Measurements from ENCODE around the gene DHRS13.
"Not testable (repeated sequence)": the region's sequence is repeated elsewhere in the genome, so short reads cannot be mapped to it uniquely, and the experiment has no call there.

Gene DHRS13

DNA sequence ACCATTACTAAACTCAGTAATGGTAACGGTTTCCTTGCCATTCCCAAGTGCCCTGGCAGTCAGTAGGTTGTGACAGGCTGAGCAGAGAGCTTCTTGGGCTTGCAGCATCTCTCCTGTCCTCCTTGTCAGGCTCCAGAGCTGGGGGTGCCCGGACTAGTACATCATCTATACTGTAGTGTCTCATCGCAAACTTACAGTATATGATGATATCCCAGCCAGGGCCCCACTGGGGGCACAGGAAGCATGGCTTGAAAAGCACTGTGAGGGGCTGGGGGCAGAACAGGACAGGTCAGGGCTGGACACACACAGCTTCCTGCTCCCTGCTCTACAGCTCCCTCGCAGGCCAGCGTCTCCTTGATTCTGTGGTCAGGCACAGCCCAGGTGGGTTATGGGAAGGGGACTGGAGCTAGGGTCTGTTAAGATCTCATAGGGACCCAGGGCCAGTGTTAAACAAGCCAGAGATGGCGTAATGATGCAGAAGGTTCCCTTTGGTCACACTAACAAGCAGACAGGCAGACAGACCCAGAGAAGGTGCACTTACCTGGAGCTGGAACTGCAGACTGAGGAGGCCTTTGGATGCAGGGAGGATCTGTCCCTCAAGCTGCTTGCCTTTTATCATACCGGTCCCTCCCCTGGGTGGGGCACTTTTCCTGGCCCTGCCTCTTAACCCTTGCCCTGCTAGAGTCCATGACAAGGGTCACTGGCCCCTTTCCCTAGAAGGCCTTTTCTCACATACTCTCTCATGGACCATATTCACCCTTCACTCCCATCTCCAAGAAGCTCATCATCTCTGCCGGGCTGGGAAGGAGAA, 41.3 kb downstream of the DHRS13 start:
- no peaks in the 10 kb centered on the region for H3K27me3 ChIP-seq (ENCODE audit: control insufficient read depth, insufficient read depth, low read length)
- no peak overlapping the region for H3K4me2 ChIP-seq (ENCODE audit: low read length)
- H3K9me3 ChIP-seq (replicated peaks; ENCODE audit: low read length), result no peaks in the 10 kb centered on the region
- H3K4me3 ChIP-seq (ENCODE audit: low read length), result no peak overlapping the region
- peaks cover 9% of the 10 kb centered on the region for H3K4me1 ChIP-seq (ENCODE audit: control insufficient read depth, insufficient read depth, low read length)
- no peak overlapping the region for H3K9ac ChIP-seq (ENCODE audit: low read depth, low read length)
- H3K36me3 ChIP-seq (ENCODE audit: insufficient read depth, low read length), result peaks cover 24% of the 10 kb centered on the region

DNA sequence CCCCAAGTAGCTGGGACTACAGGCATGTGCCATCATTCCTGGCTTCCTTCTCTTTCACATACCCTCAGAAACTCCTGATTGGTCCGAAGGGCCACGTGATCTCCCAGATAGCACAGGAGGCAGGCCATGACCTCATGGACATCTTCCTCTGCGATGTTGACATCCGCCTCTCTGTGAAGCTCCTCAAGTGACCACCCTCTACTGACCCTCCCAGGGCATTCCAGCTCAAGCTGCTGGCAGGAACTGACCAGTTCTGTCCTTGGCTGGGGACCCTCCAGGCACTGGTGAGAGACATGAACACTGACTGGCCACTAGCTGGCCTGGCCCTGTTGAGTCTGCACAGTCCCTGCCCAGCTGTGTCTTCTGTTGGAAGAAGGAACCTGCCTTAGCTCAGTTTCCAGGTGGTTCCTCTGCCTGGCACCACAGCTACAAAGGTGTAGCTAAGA, 42.5 kb downstream of the DHRS13 start:
- Histone ChIP-seq H3K4me1 (ENCODE audit: control insufficient read depth, insufficient read depth, low read length) (peaks cover 5% of the 10 kb centered on the region), H3K4me3 (ENCODE audit: low read length) (no peak overlapping the region), H3K4me2 (ENCODE audit: low read length) (no peak overlapping the region), H3K9ac (ENCODE audit: low read depth, low read length) (no peak overlapping the region), H3K9me3 (replicated peaks; ENCODE audit: low read length) (no peaks in the 10 kb centered on the region), H3K36me3 (ENCODE audit: insufficient read depth, low read length) (peaks cover 24% of the 10 kb centered on the region), H3K27me3 (ENCODE audit: control insufficient read depth, insufficient read depth, low read length) (no peaks in the 10 kb centered on the region)

DNA sequence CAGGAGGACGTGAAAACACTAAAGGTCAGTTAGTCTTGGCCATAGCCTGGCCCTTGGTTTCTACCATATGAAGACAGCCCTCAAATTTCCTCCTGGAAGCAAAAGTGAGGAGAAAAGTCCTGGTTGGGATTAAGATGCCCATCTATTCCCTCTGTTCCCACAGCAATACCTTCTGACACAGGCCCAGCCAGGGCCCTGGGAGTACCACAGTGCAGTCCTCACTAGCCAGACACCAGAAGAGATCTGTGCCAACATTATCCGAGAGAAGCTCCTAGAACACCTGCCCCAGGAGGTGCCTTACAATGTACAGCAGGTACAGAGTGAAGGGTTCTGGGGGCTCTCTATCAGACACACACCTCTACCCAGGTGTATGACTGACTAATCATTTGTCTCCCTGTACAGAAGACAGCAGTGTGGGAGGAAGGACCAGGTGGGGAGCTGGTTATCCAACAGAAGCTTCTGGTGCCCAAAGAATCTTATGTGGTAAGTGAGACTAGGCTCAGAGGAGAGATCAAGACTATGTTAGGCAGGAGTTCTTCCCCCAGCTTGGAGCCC, 44.0 kb downstream of the DHRS13 start:
- Histone ChIP-seq H3K36me3 (ENCODE audit: insufficient read depth, low read length) (peaks cover 24% of the 10 kb centered on the region), H3K27me3 (ENCODE audit: control insufficient read depth, insufficient read depth, low read length) (no peaks in the 10 kb centered on the region), H3K9me3 (replicated peaks; ENCODE audit: low read length) (no peaks in the 10 kb centered on the region), H3K4me3 (ENCODE audit: low read length) (no peak overlapping the region), H3K4me1 (ENCODE audit: control insufficient read depth, insufficient read depth, low read length) (peaks cover 9% of the 10 kb centered on the region), H3K9ac (ENCODE audit: low read depth, low read length) (no peak overlapping the region), H3K4me2 (ENCODE audit: low read length) (no peak overlapping the region)

DNA sequence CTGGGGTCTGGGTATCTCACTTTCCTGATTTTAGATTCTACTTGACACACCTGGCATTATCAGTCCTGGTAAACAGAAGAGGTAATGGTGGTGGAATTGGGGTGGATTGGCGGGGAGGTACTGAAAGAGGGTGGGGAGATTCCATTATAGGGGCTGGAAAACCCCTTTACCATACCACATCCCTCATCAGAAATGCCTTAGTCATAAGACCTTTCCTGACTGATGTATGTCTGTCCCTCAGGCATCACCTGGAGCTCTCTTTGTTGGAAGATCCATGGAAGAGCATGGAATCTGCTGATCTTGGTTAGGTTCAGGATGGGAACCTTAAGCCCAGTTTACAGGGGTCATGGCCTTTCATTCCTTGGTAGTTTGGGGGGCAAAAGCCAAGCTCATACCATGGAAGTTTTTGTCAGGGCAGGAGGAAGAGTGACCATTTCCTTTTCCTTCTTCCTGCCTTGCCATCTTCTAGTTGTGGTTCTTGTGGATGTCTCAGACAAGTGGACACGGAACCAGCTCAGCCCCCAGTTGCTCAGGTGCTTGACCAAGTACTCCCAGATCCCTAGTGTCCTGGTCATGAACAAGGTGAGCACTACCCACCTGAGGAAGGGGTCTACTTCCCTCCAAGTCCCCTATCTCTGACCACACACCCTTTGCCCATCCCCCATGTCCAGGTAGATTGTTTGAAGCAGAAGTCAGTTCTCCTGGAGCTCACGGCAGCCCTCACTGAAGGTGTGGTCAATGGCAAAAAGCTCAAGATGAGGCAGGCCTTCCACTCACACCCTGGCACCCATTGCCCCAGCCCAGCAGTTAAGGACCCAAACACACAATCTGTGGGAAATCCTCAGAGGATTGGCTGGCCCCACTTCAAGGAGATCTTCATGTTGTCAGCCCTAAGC, 44.7 kb downstream of the DHRS13 start:
- peaks cover 9% of the 10 kb centered on the region for H3K4me1 ChIP-seq (ENCODE audit: control insufficient read depth, insufficient read depth, low read length)
- no peaks in the 10 kb centered on the region for H3K9me3 ChIP-seq (replicated peaks; ENCODE audit: low read length)
- peaks cover 24% of the 10 kb centered on the region for H3K36me3 ChIP-seq (ENCODE audit: insufficient read depth, low read length)
- H3K27me3 ChIP-seq (ENCODE audit: control insufficient read depth, insufficient read depth, low read length), result no peaks in the 10 kb centered on the region
- H3K4me2 ChIP-seq (ENCODE audit: low read length), result no peak overlapping the region
- H3K4me3 ChIP-seq (ENCODE audit: low read length), result no peak overlapping the region
- no peak overlapping the region for H3K9ac ChIP-seq (ENCODE audit: low read depth, low read length)

DNA sequence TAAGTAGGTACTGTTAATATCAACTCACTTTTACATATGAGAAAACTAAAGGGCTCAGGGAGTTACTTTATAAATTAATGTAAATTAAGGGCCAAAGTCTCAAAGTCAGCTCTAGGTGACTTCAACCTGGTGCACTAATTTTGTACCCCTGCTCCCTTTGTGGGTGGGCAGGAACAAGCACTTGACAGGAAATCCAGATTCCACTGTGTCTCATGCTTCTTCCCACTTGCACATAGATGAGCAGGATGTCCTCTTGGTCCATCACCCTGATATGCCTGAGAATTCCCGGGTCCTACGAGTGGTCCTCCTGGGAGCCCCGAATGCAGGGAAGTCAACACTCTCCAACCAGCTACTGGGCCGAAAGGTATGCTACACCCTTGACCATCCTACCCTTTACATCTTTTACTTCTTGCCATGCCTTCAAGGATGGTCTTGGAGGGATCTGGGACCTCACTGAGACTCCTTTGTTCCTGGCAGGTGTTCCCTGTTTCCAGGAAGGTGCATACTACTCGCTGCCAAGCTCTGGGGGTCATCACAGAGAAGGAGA, 46.8 kb downstream of the DHRS13 start:
- no peaks in the 10 kb centered on the region for H3K27me3 ChIP-seq (ENCODE audit: control insufficient read depth, insufficient read depth, low read length)
- H3K9me3 ChIP-seq (replicated peaks; ENCODE audit: low read length), result no peaks in the 10 kb centered on the region
- peaks cover 24% of the 10 kb centered on the region for H3K36me3 ChIP-seq (ENCODE audit: insufficient read depth, low read length)
- no peak overlapping the region for H3K4me3 ChIP-seq (ENCODE audit: low read length)
- peak overlapping the region; percentile 84 for H3K4me2 ChIP-seq (ENCODE audit: low read length)
- peaks cover 9% of the 10 kb centered on the region for H3K4me1 ChIP-seq (ENCODE audit: control insufficient read depth, insufficient read depth, low read length)
- H3K9ac ChIP-seq (ENCODE audit: low read depth, low read length), result peak overlapping the region; percentile 87

DNA sequence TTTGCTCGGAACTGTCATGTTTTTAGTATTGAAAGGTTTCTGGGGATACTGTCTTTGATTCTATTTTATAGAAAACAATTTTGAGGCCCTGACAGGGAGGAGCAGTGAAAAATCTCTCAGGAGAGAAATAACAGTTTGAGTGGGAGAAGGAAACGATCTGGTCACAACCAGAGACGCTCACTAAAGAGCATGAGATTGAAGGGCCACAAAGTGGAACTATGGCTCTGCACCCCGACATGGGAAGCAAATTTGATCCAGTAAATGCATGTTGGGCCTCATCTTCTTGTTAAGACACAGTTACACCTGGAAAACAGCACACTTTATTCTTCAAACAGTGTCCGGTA, 47.6 kb downstream of the DHRS13 start:
- Histone ChIP-seq H3K36me3 (ENCODE audit: insufficient read depth, low read length) (peaks cover 19% of the 10 kb centered on the region), H3K4me1 (ENCODE audit: control insufficient read depth, insufficient read depth, low read length) (peaks cover 9% of the 10 kb centered on the region), H3K27me3 (ENCODE audit: control insufficient read depth, insufficient read depth, low read length) (no peaks in the 10 kb centered on the region), H3K9ac (ENCODE audit: low read depth, low read length) (peak overlapping the region; percentile 87), H3K4me3 (ENCODE audit: low read length) (peak overlapping the region; percentile 83), H3K4me2 (ENCODE audit: low read length) (peak overlapping the region; percentile 84), H3K9me3 (replicated peaks; ENCODE audit: low read length) (no peaks in the 10 kb centered on the region)

DNA sequence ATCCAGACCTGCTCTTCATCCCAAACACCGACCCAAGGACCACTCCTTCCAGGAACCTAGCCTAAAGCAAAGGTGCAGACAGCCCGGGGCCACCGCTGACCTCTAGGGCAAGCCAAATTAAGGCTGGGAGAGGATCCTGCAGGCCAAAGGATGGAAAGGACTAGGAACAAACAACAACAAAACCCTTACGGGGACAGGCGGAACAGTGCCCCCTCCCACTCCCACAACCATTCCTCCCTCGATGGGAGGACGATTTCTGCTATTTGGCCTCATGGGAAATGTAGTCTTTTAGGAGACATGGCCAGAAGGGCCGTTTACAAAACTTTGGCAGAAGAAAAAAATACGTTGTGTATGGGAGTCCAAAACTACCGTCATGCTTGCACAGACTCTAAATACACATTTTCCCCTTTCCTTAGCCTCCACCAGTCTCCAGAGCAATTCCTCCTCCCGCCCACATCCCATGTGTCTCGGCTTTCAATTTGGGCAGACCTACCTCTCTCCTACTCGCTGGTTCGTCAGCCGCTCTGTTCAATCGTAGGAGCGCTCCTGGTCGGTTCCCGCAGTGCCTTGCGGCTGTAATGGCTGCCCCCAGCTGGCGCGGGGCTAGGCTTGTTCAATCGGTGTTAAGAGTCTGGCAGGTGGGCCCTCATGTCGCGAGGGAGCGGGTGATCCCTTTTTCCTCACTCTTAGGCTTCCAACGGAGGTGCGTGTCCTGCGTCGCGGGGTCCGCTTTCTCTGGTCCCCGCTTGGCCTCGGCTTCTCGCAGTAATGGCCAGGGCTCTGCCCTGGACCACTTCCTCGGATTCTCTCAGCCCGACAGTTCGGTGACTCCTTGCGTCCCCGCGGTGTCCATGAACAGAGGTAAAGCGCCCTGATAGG, 48.2 kb downstream of the DHRS13 start, which contains the start of gene ERAL1:
Gene ERAL1, plus strand, starts transcription at position 560 of the 879 bp plus-strand sequence. Its CDS starts 19 bp downstream, at position 579.
- H3K9ac ChIP-seq (ENCODE audit: low read depth, low read length), result peak within 1 kb of the TSS; percentile 87
- H3K27me3 ChIP-seq (ENCODE audit: control insufficient read depth, insufficient read depth, low read length), result no peaks in the 10 kb centered on the region
- H3K4me3 ChIP-seq (ENCODE audit: low read length), result peak within 1 kb of the TSS; percentile 83
- no peaks in the 10 kb centered on the region for H3K9me3 ChIP-seq (replicated peaks; ENCODE audit: low read length)
- peaks cover 16% of the 10 kb centered on the region for H3K36me3 ChIP-seq (ENCODE audit: insufficient read depth, low read length)
- peaks cover 9% of the 10 kb centered on the region for H3K4me1 ChIP-seq (ENCODE audit: control insufficient read depth, insufficient read depth, low read length)
- H3K4me2 ChIP-seq (ENCODE audit: low read length), result peak within 1 kb of the TSS; percentile 84

DNA sequence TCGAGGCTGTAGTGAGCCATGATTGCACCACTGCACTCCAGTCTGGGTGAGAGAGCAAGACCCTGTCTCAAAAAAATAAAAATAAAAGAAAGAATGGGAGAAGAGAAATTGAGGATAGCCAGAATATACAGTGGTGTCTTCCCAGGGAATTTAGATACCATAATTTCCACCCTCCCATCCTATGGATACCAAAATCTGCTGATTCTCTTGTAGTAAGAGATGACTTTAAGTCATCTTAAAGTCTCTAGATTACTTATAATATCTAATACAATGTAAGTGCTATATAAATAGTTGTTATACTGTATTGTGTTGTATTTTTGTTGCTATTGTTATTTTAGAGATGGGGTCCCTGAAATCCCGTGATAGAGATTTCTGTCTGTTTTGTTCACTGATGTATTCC, 49.6 kb downstream of the DHRS13 start:
- H3K4me2 ChIP-seq (ENCODE audit: low read length), result no peak overlapping the region
- no peak overlapping the region for H3K9ac ChIP-seq (ENCODE audit: low read depth, low read length)
- no peaks in the 10 kb centered on the region for H3K9me3 ChIP-seq (replicated peaks; ENCODE audit: low read length)
- H3K4me1 ChIP-seq (ENCODE audit: control insufficient read depth, insufficient read depth, low read length), result peaks cover 9% of the 10 kb centered on the region
- H3K36me3 ChIP-seq (ENCODE audit: insufficient read depth, low read length), result peaks cover 7% of the 10 kb centered on the region
- H3K27me3 ChIP-seq (ENCODE audit: control insufficient read depth, insufficient read depth, low read length), result no peaks in the 10 kb centered on the region
- H3K4me3 ChIP-seq (ENCODE audit: low read length), result no peak overlapping the region

DNA sequence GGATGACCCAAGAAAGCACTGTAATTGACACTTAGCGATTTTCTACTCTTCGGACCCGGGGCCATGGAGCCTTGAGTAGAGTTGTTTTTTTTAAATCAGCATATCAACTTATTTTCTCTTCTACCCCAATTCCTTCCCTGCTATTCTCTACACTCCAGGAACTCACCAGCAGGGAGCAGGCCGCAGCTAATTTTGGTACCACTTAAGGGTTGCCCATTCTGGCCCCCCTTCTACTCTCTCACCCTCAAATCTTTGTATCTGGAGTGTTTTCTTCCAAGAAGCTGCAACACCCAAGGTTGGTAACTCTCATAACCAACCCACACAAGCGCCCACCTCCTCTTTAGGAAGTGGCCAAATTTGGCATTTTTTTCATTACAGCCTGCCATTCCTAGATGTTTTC, 53.6 kb downstream of the DHRS13 start:
- no peaks in the 10 kb centered on the region for H3K27me3 ChIP-seq (ENCODE audit: control insufficient read depth, insufficient read depth, low read length)
- no peak overlapping the region for H3K4me3 ChIP-seq (ENCODE audit: low read length)
- peaks cover 2% of the 10 kb centered on the region for H3K4me1 ChIP-seq (ENCODE audit: control insufficient read depth, insufficient read depth, low read length)
- no peak overlapping the region for H3K9ac ChIP-seq (ENCODE audit: low read depth, low read length)
- no peak overlapping the region for H3K4me2 ChIP-seq (ENCODE audit: low read length)
- no peaks in the 10 kb centered on the region for H3K36me3 ChIP-seq (ENCODE audit: insufficient read depth, low read length)
- H3K9me3 ChIP-seq (replicated peaks; ENCODE audit: low read length), result no peaks in the 10 kb centered on the region

DNA sequence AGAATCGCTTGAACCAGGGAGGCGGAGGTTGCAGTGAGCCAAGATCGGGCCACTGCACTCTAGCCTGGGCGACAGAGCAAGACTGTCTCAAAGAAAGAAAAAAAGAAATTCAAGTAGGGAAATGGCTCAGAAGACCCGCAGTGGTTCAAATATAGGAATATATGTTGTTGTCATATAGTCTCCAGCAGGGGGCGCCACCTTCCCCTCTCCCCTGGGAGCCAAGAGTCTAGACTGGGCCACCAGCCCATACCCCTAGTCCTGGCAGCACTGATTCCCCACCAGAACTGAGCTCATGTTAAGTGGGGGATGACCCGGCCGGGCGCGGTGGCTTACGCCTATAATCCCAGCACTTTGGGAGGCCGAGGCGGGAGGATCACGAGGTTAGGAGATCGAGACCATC, 54.2 kb downstream of the DHRS13 start:
- H3K9ac ChIP-seq (ENCODE audit: low read depth, low read length); H3K4me1 ChIP-seq (ENCODE audit: control insufficient read depth, insufficient read depth, low read length); H3K27me3 ChIP-seq (ENCODE audit: control insufficient read depth, insufficient read depth, low read length); H3K36me3 ChIP-seq (ENCODE audit: insufficient read depth, low read length); H3K9me3 ChIP-seq (replicated peaks; ENCODE audit: low read length); H3K4me2 ChIP-seq (ENCODE audit: low read length); H3K4me3 ChIP-seq (ENCODE audit: low read length): not testable (repeated sequence)

Data from skeletal muscle satellite cell (primary cell).